SK-N-SH treated with all-trans-retinoic acid at 6 μM for 48 hours (cell line): ENCODE results near the gene UCKL1.

Experiments
- ATAC-seq: fragments of 200-7000 bp; cut with Tn5 transposase; 3 replicates; pipeline ENCODE4 v1.9.1; 2020; ENCODE audit warnings: mild to moderate bottlenecking, moderate library complexity
- ARNTL ChIP-seq: fragments of 450-650 bp; formaldehyde crosslinking; IDR thresholded peaks from 2 replicates; pipeline ENCODE4 v1.5.0; 2020; ENCODE audit warnings: low read depth, mild to moderate bottlenecking, moderate library complexity, borderline replicate concordance
- BACH2 ChIP-seq: fragments of 250-450 bp; sonication (Bioruptor Pico); IDR thresholded peaks from 2 replicates; pipeline ENCODE4 v1.9.0; 2021; ENCODE audit warnings: mild to moderate bottlenecking, borderline replicate concordance
- CSDC2 ChIP-seq: fragments of 250-450 bp; sonication (Bioruptor Pico); IDR thresholded peaks from 2 replicates; pipeline ENCODE4 v1.5.0; 2020; ENCODE audit warnings: mild to moderate bottlenecking, moderate library complexity
- ESRRG ChIP-seq: fragments of 250-450 bp; sonication (Bioruptor Pico); IDR thresholded peaks from 2 replicates; pipeline ENCODE4 v1.6.1; 2021; ENCODE audit warnings: mild to moderate bottlenecking
- GLIS3 ChIP-seq: fragments of 250-450 bp; sonication (Bioruptor Pico); IDR thresholded peaks from 2 replicates; pipeline ENCODE4 v1.5.0; 2020; ENCODE audit warnings: mild to moderate bottlenecking, moderate library complexity
- ISL1 ChIP-seq: fragments of 250-450 bp; sonication (Bioruptor Pico); IDR thresholded peaks from 2 replicates; pipeline ENCODE4 v2.1.2; 2022; ENCODE audit warnings: mild to moderate bottlenecking, moderate library complexity
- OSR1 ChIP-seq: fragments of 250-450 bp; sonication (Bioruptor Pico); IDR thresholded peaks from 2 replicates; pipeline ENCODE4 v1.8.0; 2022; ENCODE audit warnings: moderate library complexity, mild to moderate bottlenecking, inconsistent platforms
- POU6F1 ChIP-seq: fragments of 250-450 bp; sonication (Bioruptor Pico); IDR thresholded peaks from 2 replicates; pipeline ENCODE4 v1.8.0; 2021; ENCODE audit warnings: low read depth, mild to moderate bottlenecking, moderate library complexity, borderline replicate concordance
- PPARA ChIP-seq: fragments of 250-450 bp; sonication (Bioruptor Pico); IDR thresholded peaks from 2 replicates; pipeline ENCODE4 v1.5.0; 2020; ENCODE audit warnings: mild to moderate bottlenecking, borderline replicate concordance
- RARB ChIP-seq: fragments of 250-450 bp; sonication (Bioruptor Pico); IDR thresholded peaks from 2 replicates; pipeline ENCODE4 v1.8.0; 2021; ENCODE audit warnings: mild to moderate bottlenecking, moderate library complexity
- SNAI2 ChIP-seq: fragments of 250-450 bp; sonication (Bioruptor Pico); IDR thresholded peaks from 2 replicates; pipeline ENCODE4 v1.5.0; 2020; ENCODE audit warnings: mild to moderate bottlenecking, moderate library complexity
- TCF4 ChIP-seq: fragments of 250-450 bp; sonication (Bioruptor Pico); IDR thresholded peaks from 2 replicates; pipeline ENCODE4 v1.8.0; 2021; ENCODE audit warnings: mild to moderate bottlenecking, moderate library complexity, borderline replicate concordance
- TOX ChIP-seq: fragments of 250-450 bp; sonication (Bioruptor Pico); IDR thresholded peaks from 2 replicates; pipeline ENCODE4 v1.8.0; 2021; ENCODE audit warnings: mild to moderate bottlenecking, moderate library complexity, borderline replicate concordance
- ZC3H10 ChIP-seq: fragments of 250-450 bp; sonication (Bioruptor Pico); IDR thresholded peaks from 2 replicates; pipeline ENCODE4 v1.5.1; 2021; ENCODE audit warnings: mild to moderate bottlenecking, moderate library complexity
- ZFP3 ChIP-seq: fragments of 250-450 bp; sonication (Bioruptor Pico); IDR thresholded peaks from 2 replicates; pipeline ENCODE4 v1.5.0; 2020; ENCODE audit warnings: mild to moderate bottlenecking, moderate library complexity
- ZFP30 ChIP-seq: fragments of 450-650 bp; formaldehyde crosslinking; IDR thresholded peaks from 2 replicates; pipeline ENCODE4 v1.5.0; 2022; ENCODE audit warnings: mild to moderate bottlenecking, moderate library complexity
- ZNF565 ChIP-seq: fragments of 450-650 bp; formaldehyde crosslinking; conservative IDR thresholded peaks from 2 replicates; pipeline ENCODE4 v1.5.0; 2020; ENCODE audit warnings: low read depth, mild to moderate bottlenecking, moderate library complexity
- ZNF70 ChIP-seq: fragments of 450-650 bp; formaldehyde crosslinking; IDR thresholded peaks from 2 replicates; pipeline ENCODE4 v1.5.0; 2020; ENCODE audit warnings: mild to moderate bottlenecking, moderate library complexity
- ZNF8 ChIP-seq: fragments of 450-650 bp; formaldehyde crosslinking; IDR thresholded peaks from 2 replicates; pipeline ENCODE4 v1.5.0; 2020; ENCODE audit warnings: mild to moderate bottlenecking, moderate library complexity
- TF ChIP-seq, protein P1 (sequence below): fragments of 250-450 bp; sonication (Bioruptor Pico); IDR thresholded peaks from 2 replicates; pipeline ENCODE4 v1.8.0; 2020; ENCODE audit warnings: mild to moderate bottlenecking, moderate library complexity, borderline replicate concordance
- TF ChIP-seq, protein P2 (sequence below): fragments of 250-450 bp; sonication (Bioruptor Pico); IDR thresholded peaks from 2 replicates; pipeline ENCODE4 v1.5.1; 2020; ENCODE audit warnings: low read depth, mild to moderate bottlenecking, moderate library complexity

Gene UCKL1

GRCh38 chr20:63970714-63971431, 14.7 kb upstream of the UCKL1 start:
- ATAC-seq: no peak
- TF ChIP-seq ZNF70 (CRISPR knock-in tag) (no peak), ZNF565 (CRISPR knock-in tag) (no peak), ZFP3 (CRISPR knock-in tag) (no peak), OSR1 (CRISPR knock-in tag) (no peak), BACH2 (CRISPR knock-in tag) (no peak), TCF4 (CRISPR knock-in tag) (no peak), RARB (CRISPR knock-in tag) (no peak), SNAI2 (CRISPR knock-in tag) (no peak), ZC3H10 (CRISPR knock-in tag) (no peak), ESRRG (no peak), ISL1 (no peak), POU6F1 (CRISPR knock-in tag) (no peak), ZNF8 (CRISPR knock-in tag) (no peak), ARNTL (no peak)
- TF ChIP-seq, protein P1, sequence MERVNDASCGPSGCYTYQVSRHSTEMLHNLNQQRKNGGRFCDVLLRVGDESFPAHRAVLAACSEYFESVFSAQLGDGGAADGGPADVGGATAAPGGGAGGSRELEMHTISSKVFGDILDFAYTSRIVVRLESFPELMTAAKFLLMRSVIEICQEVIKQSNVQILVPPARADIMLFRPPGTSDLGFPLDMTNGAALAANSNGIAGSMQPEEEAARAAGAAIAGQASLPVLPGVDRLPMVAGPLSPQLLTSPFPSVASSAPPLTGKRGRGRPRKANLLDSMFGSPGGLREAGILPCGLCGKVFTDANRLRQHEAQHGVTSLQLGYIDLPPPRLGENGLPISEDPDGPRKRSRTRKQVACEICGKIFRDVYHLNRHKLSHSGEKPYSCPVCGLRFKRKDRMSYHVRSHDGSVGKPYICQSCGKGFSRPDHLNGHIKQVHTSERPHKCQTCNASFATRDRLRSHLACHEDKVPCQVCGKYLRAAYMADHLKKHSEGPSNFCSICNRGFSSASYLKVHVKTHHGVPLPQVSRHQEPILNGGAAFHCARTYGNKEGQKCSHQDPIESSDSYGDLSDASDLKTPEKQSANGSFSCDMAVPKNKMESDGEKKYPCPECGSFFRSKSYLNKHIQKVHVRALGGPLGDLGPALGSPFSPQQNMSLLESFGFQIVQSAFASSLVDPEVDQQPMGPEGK: no peak
- TF ChIP-seq, protein P2, sequence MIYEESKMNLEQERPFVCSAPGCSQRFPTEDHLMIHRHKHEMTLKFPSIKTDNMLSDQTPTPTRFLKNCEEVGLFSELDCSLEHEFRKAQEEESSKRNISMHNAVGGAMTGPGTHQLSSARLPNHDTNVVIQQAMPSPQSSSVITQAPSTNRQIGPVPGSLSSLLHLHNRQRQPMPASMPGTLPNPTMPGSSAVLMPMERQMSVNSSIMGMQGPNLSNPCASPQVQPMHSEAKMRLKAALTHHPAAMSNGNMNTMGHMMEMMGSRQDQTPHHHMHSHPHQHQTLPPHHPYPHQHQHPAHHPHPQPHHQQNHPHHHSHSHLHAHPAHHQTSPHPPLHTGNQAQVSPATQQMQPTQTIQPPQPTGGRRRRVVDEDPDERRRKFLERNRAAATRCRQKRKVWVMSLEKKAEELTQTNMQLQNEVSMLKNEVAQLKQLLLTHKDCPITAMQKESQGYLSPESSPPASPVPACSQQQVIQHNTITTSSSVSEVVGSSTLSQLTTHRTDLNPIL (CRISPR knock-in tag): no peak
- TF ChIP-seq, all 23 proteins: peak for 0

- TF ChIP-seq ZNF565 (CRISPR knock-in tag) (no peak), ZFP30 (CRISPR knock-in tag) (no peak), TOX (CRISPR knock-in tag) (no peak), GLIS3 (CRISPR knock-in tag) (0 out of 2 replicates have a peak, but pooled peaks have one; percentile 4)
- TF ChIP-seq, protein P1: 0 out of 2 replicates have a peak, but pooled peaks have one; percentile 10
- TF ChIP-seq, all 23 proteins: peak for 2
- ATAC-seq: peak; percentile 49
Measured at GRCh38 chr20:63969838-63970713, 13.9 kb upstream of the UCKL1 start, which contains the start of gene ZNF512B. Gene ZNF512B, minus strand, starts transcription at chr20:63969930. Its CDS starts 1,980 bp downstream, at chr20:63967950.

DNA sequence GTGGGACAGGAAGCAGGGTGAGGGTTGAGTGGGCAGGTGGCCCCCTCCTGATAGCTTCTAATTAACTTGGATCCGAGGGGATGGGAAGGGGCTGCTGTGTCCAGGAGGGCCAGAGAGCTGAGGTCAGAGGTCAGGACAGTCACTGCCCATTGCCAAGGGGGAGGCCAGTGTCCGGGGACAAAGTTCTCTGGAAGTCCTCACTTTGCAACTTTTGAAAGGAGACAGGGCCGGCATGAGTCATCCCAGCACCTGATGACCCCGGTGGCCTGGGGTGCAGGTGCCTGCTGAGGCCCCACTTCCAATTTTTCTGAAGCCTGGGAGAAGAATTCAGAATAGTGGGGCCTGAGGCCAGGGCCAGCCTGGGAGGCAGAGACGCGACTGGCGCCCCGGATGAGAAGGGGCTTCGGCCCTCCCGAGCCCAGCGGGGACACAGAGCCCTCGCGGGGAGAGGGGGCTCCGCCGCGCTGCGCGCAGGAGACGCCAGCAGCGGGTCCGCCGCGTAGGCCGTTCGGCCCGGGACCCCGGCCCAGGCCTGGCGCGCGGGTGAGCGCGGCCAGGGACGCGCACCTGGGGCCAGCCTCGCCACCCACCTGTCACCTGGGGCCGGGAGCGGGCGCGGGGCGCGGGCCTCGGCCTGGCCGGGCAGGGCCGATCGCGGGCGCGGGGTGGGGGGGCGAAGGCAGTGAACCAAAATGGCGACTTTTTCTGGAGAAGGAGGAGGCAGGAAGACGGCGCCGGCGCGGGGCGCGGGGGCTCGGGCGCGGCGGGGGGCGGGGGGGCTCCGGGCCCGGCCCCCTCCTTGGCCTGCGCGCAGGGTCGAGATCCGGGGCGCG, 12.9 kb upstream of the UCKL1 start:
- TF ChIP-seq CSDC2 (CRISPR knock-in tag) (no peak), ESRRG (no peak), ZNF565 (CRISPR knock-in tag) (no peak), POU6F1 (CRISPR knock-in tag) (no peak), PPARA (CRISPR knock-in tag) (no peak), ARNTL (no peak)
- ATAC-seq: no peak
